H1 (cell line): ENCODE results near the gene SLC15A4. TPM values are rescaled to one million over a fixed set of nuclear protein-coding genes. Genes with fewer than 3 reads are reported as not detected.

Experiments used
- CTCF ChIA-PET: fragments of 300-600 bp; sonication (Branson Sonifier 250); formaldehyde crosslinking; loops from one replicate; lab custom pipeline; 2021; ENCODE audit not compliant: partially characterized antibody; lab: Charles Lee
- POLR2A ChIA-PET: fragments of 300-600 bp; sonication (Branson Sonifier 250); formaldehyde crosslinking; loops from one replicate; lab custom pipeline; 2021; ENCODE audit warnings: inconsistent platforms; ENCODE audit not compliant: partially characterized antibody; lab: Charles Lee
- DNase-seq, 2 experiments: peaks; one replicate each; pipeline versions ENCODE4 v3.0.0 to v3.0.0-alpha.2; 2010 to 2022; ENCODE audit warnings: low spot score in 2 of 2, low read depth in 1 of 2, mixed read lengths in 1 of 2
- FAIRE-seq: peaks from 2 replicates; lab custom pipeline; 2011; peaks lifted over from hg19 to GRCh38; lab: Jason Lieb, UNC
- H2AFZ ChIP-seq: 2 replicates; pipeline ENCODE4 v1.8.1; 2012; ENCODE audit warnings: low read length, inconsistent platforms
- H2AK5ac ChIP-seq: 2 replicates; pipeline ENCODE4 v1.6.1; 2013; ENCODE audit warnings: low read depth, low read length
- H2BK120ac ChIP-seq: replicated peaks from 2 replicates; pipeline ENCODE3; 2013; ENCODE audit warnings: low read depth, low read length, inconsistent platforms
- H2BK12ac ChIP-seq: 2 replicates; pipeline ENCODE4 v1.6.1; 2013; ENCODE audit warnings: low read depth, low read length
- H2BK15ac ChIP-seq: 2 replicates; pipeline ENCODE4 v1.6.1; 2013; ENCODE audit warnings: low read length
- H2BK20ac ChIP-seq: 2 replicates; pipeline ENCODE4 v1.6.1; 2013; ENCODE audit warnings: low read length
- H2BK5ac ChIP-seq: 2 replicates; pipeline ENCODE4 v1.6.1; 2013; ENCODE audit warnings: low read depth, low read length
- H3K14ac ChIP-seq: 2 replicates; pipeline ENCODE4 v1.6.1; 2013; ENCODE audit warnings: inconsistent platforms; ENCODE audit not compliant: insufficient read length
- H3K18ac ChIP-seq: 2 replicates; pipeline ENCODE4 v1.6.1; 2013; ENCODE audit warnings: low read length; ENCODE audit errors: extremely low read depth
- H3K23ac ChIP-seq: 2 replicates; pipeline ENCODE4 v1.6.1; 2013; ENCODE audit warnings: inconsistent platforms; ENCODE audit not compliant: insufficient read length
- H3K23me2 ChIP-seq: 2 replicates; pipeline ENCODE4 v1.6.1; 2013; ENCODE audit warnings: low read depth, low read length
- H3K27ac ChIP-seq: 2 replicates; pipeline ENCODE4 v1.6.1; 2011; ENCODE audit warnings: low read depth, low read length, inconsistent platforms
- H3K27me3 ChIP-seq, 4 experiments: replicated peaks in 1 of 4; 1 replicate in 1 of 4; 2 replicates in 3 of 4; pipeline versions ENCODE4 v1.6.1 to v1.8.1; 2011 to 2013; ENCODE audit warnings: low read length in 3 of 4, mild to moderate bottlenecking in 3 of 4, inconsistent platforms in 2 of 4, mixed read lengths in 2 of 4, moderate library complexity in 1 of 4; ENCODE audit not compliant: control insufficient read depth in 3 of 4, insufficient read depth in 3 of 4; ENCODE audit errors: extremely low read depth in 1 of 4
- H3K36me3 ChIP-seq, 4 experiments: 2 replicates each; pipeline versions ENCODE4 v1.6.1 to v1.8.1; 2011 to 2013; ENCODE audit warnings: mild to moderate bottlenecking in 4 of 4, low read length in 3 of 4, moderate library complexity in 2 of 4, control low read depth in 1 of 4, inconsistent platforms in 1 of 4; ENCODE audit not compliant: insufficient read depth in 4 of 4, control insufficient read depth in 2 of 4
- H3K4ac ChIP-seq: replicated peaks from 2 replicates; pipeline ENCODE3; 2013; ENCODE audit warnings: low read length, low read depth, mixed read lengths, inconsistent platforms; ENCODE audit not compliant: insufficient read length
- H3K4me1 ChIP-seq, 4 experiments: replicated peaks in 1 of 4; 1 replicate in 1 of 4; 2 replicates in 3 of 4; pipeline versions ENCODE4 v1.6.1 to v1.8.1; 2011 to 2013; ENCODE audit warnings: low read length in 3 of 4, inconsistent platforms in 2 of 4, mixed read lengths in 1 of 4; ENCODE audit not compliant: insufficient read depth in 4 of 4, control insufficient read depth in 3 of 4
- H3K4me2 ChIP-seq, 2 experiments: 2 replicates each; pipeline versions ENCODE4 v1.6.1 to v1.8.1; 2011 to 2013; ENCODE audit warnings: low read depth in 2 of 2, low read length in 2 of 2, control low read depth in 1 of 2, inconsistent platforms in 1 of 2, mild to moderate bottlenecking in 1 of 2; ENCODE audit not compliant: insufficient read depth in 1 of 2
- H3K4me3 ChIP-seq, 4 experiments: fragments of 200-600, 300-600 bp in 1 of 4; sonication (generic), shearing (Covaris generic), sonication (Bioruptor Twin) in 1 of 4; 2 replicates each; pipeline versions ENCODE4 v1.5.1 to v1.8.1; 2011 to 2016; ENCODE audit warnings: low read length in 4 of 4, low read depth in 3 of 4, control low read depth in 2 of 4, inconsistent platforms in 2 of 4, mild to moderate bottlenecking in 2 of 4, mixed read lengths in 1 of 4, moderate library complexity in 1 of 4; ENCODE audit not compliant: insufficient read depth in 2 of 4; ENCODE audit errors: extremely low read depth in 1 of 4
- H3K56ac ChIP-seq: replicated peaks from 2 replicates; pipeline ENCODE3; 2013; ENCODE audit warnings: low read depth, mild to moderate bottlenecking, mixed read lengths, low read length, inconsistent platforms; ENCODE audit not compliant: insufficient read length
- H3K79me1 ChIP-seq: 2 replicates; pipeline ENCODE4 v1.6.1; 2013; ENCODE audit warnings: low read depth, low read length, control low read depth
- H3K79me2 ChIP-seq, 2 experiments: 2 replicates each; pipeline versions ENCODE4 v1.6.1 to v1.8.1; 2012 to 2013; ENCODE audit warnings: low read length in 2 of 2, mild to moderate bottlenecking in 2 of 2, inconsistent platforms in 1 of 2; ENCODE audit not compliant: insufficient read depth in 2 of 2, control insufficient read depth in 1 of 2
- H3K9ac ChIP-seq, 4 experiments: replicated peaks in 1 of 4; 1 replicate in 1 of 4; 2 replicates in 3 of 4; pipeline versions ENCODE4 v1.6.1 to v1.8.1; 2011 to 2013; ENCODE audit warnings: low read depth in 3 of 4, low read length in 3 of 4, control low read depth in 2 of 4, mild to moderate bottlenecking in 2 of 4, moderate library complexity in 2 of 4, inconsistent platforms in 1 of 4; ENCODE audit errors: extremely low read depth in 1 of 4
- H3K9me3 ChIP-seq, 2 experiments: 2 replicates each; pipeline versions ENCODE4 v1.6.1 to v1.8.1; 2012 to 2013; ENCODE audit warnings: mild to moderate bottlenecking in 2 of 2, moderate library complexity in 2 of 2, control low read depth in 1 of 2, inconsistent platforms in 1 of 2, low read depth in 1 of 2, low read length in 1 of 2, mixed read lengths in 1 of 2; ENCODE audit not compliant: insufficient read depth in 2 of 2
- H4K20me1 ChIP-seq, 2 experiments: replicated peaks in 1 of 2; 2 replicates each; pipeline versions ENCODE3 to v1.8.1; 2011 to 2013; ENCODE audit warnings: inconsistent platforms in 2 of 2, low read length in 2 of 2, mild to moderate bottlenecking in 1 of 2; ENCODE audit not compliant: insufficient read depth in 2 of 2, control insufficient read depth in 1 of 2
- H4K5ac ChIP-seq: 2 replicates; pipeline ENCODE4 v1.6.1; 2013; ENCODE audit warnings: low read length, low read depth, mixed read lengths, inconsistent platforms; ENCODE audit not compliant: insufficient read length
- H4K8ac ChIP-seq: 2 replicates; pipeline ENCODE4 v1.8.0; 2013; ENCODE audit warnings: mild to moderate bottlenecking, moderate library complexity, low read length, inconsistent platforms; ENCODE audit not compliant: insufficient read depth; ENCODE audit errors: extremely low read depth
- H4K91ac ChIP-seq: replicated peaks from 2 replicates; pipeline ENCODE3; 2013; ENCODE audit warnings: low read length, mixed read lengths, inconsistent platforms; ENCODE audit not compliant: insufficient read length
- ASH2L ChIP-seq: fragments of 200-600, 300-600 bp; sonication (generic); IDR thresholded peaks from one replicate; pipeline ENCODE4 v1.7.1; 2017; ENCODE audit warnings: low read length
- EP300 ChIP-seq, 2 experiments: IDR thresholded peaks; 1 replicate in 1 of 2; 2 replicates in 1 of 2; pipeline ENCODE4 v1.6.1; 2011 to 2012; ENCODE audit warnings: low read depth in 2 of 2, low read length in 2 of 2, mild to moderate bottlenecking in 2 of 2, borderline replicate concordance in 1 of 2, inconsistent platforms in 1 of 2, moderate library complexity in 1 of 2
- TAF1 ChIP-seq: IDR thresholded peaks from 2 replicates; pipeline ENCODE4 v1.6.1; 2011; ENCODE audit warnings: mild to moderate bottlenecking, low read depth, low read length
- TAF7 ChIP-seq: optimal IDR thresholded peaks from 2 replicates; pipeline ENCODE3; 2011; ENCODE audit warnings: low read depth, mild to moderate bottlenecking, inconsistent platforms, low read length, moderate library complexity, borderline replicate concordance
- WGBS, 2 experiments: shearing (Covaris generic) in 1 of 2; methylation state at CpG; one replicate each; pipeline versions ENCODE4 v1.1.6 to v1.1.7; 2013 to 2015; ENCODE audit warnings: low lambda C conversion rate in 2 of 2, mixed read lengths in 2 of 2, inconsistent platforms in 1 of 2, low coverage in 1 of 2, missing lambda C conversion rate in 1 of 2; ENCODE audit not compliant: insufficient replicate concordance in 2 of 2, insufficient coverage in 1 of 2, insufficient read length in 1 of 2; ENCODE audit errors: extremely low coverage in 1 of 2, missing lambda C conversion rate in 1 of 2; 5-methylcytosine and 5-hydroxymethylcytosine counted together
- polyA plus RNA-seq, 7 experiments: library from polyadenylated mRNA; depleted of rRNA in 3 of 7; stranded (reverse) in 5 of 7; unstranded in 2 of 7; fragments of >200 nt in 5 of 7; fragments of 200-250 nt in 2 of 7; gene quantifications; 1 replicate in 5 of 7; 2 replicates in 1 of 7; 4 replicates in 1 of 7; pipeline versions ENCODE4 v1.2.1 to v1.2.3, GENCODE V29; 2011 to 2013; ENCODE audit warnings: missing spikeins in 2 of 7, mixed read lengths in 2 of 7
- total RNA-seq: library from RNA; stranded (reverse); fragmentation: NEBNext Ultra II Directional; extraction: Animal tissue kit (Norgen Biotek cat#: 25700); gene quantifications from 2 replicates; pipeline ENCODE4 v1.2.1, GENCODE V29; 2021

SLC15A4 gene
- total and polyA plus RNA-seq, 2 of the 8 experiments (the other 6 are each of a cell fraction or from before 2014, with no cell fraction given), result 22.7 to 26.6 TPM

- POLR2A ChIA-PET, result no interaction called here
- Histone ChIP-seq H3K4me3 (no peak overlapping the region), H4K5ac (no peak overlapping the region), H2AK5ac (no peak overlapping the region), H3K79me2 (no peaks in the 10 kb centered on the region), H3K4ac (no peak overlapping the region), H2BK120ac (no peak overlapping the region), H3K4me1 (peaks cover 0 to 2% (median 1%) of the 10 kb centered on the region in 4 experiments; a peak in 5 of 7 replicates), H3K9me3 (no peaks in the 10 kb centered on the region; a peak in 1 of 4 replicates), H3K27ac (no peak overlapping the region), H3K9ac (no peak overlapping the region), H2BK15ac (no peak overlapping the region), H3K27me3 (peaks cover 0 to 1% (median under 1%) of the 10 kb centered on the region in 4 experiments; a peak in 3 of 7 replicates), H3K14ac (no peak overlapping the region), H4K8ac (no peak overlapping the region), H3K23ac (no peak overlapping the region), H3K4me2 (no peak overlapping the region), H3K23me2 (no peaks in the 10 kb centered on the region), H3K36me3 (no peaks in the 10 kb centered on the region), H3K18ac (no peak overlapping the region), H3K56ac (no peak overlapping the region), H2BK12ac (no peak overlapping the region), H4K20me1 (peaks cover 0 to 1% of the 10 kb centered on the region in 2 experiments), H4K91ac (no peak overlapping the region), H3K79me1 (no peaks in the 10 kb centered on the region), H2BK20ac (no peak overlapping the region), H2BK5ac (no peak overlapping the region), H2AFZ (no peak overlapping the region)
- DNase-seq (no peak), FAIRE-seq (no peak)
- 86% methylated on average over 4 of the region's 4 CpGs; no CpG with 5 or more reads in 1 of the 2 experiments for WGBS, 2 experiments
- CTCF ChIA-PET, result interaction anchor here (0.8 to 1.7 kb wide), 3 partner anchors 8 to 49 kb away, joined by 3 to 4 read pairs (median 3); no protein-coding TSS in a partner anchor
- no peak for TF ChIP-seq EP300 (IDR thresholded peaks at IDR 0.05; ENCODE audit: borderline replicate concordance in 1 of 2, low read depth in 2 of 2, low read length in 2 of 2)
- TF ChIP-seq TAF1, result no peak
- TF ChIP-seq ASH2L, result no peak
- TF ChIP-seq TAF7, result no peak
Measured at GRCh38 chr12:128771681-128772080, 52.1 kb downstream of the SLC15A4 start.
